GM21526 (cell line): Measurements from ENCODE around the gene COL9A2.

Experiments
- ATAC-seq: cut with Tn5 transposase; IDR thresholded peaks from one replicate; pipeline ENCODE4 v1.9.1; 2021; ENCODE audit warnings: moderate library complexity; ENCODE audit not compliant: unreplicated experiment, low FRiP score

The COL9A2 gene

GRCh38 chr1:40318970-40319621 is 2.0 kb upstream of the COL9A2 start:
- no peak for ATAC-seq

- ATAC-seq = no peak
These were observed 1.4 kb upstream of the COL9A2 start for GRCh38 chr1:40318476-40318875.

GRCh38 chr1:40317394-40318074 is 448 bp upstream of the COL9A2 start:
- ATAC-seq = no peak

- ATAC-seq = no peak
These were observed 1.1 kb downstream of the COL9A2 start for GRCh38 chr1:40315795-40316594.

GRCh38 chr1:40315239-40315794 is 1.8 kb downstream of the COL9A2 start:
- ATAC-seq = peak; percentile 36

- ATAC-seq = no peak
These were observed 2.3 kb downstream of the COL9A2 start for GRCh38 chr1:40314721-40315238.

- ATAC-seq = no peak
These were observed 2.9 kb downstream of the COL9A2 start for GRCh38 chr1:40313958-40314720.

- ATAC-seq = no peak
These were observed 3.6 kb downstream of the COL9A2 start for GRCh38 chr1:40313329-40313957.

- ATAC-seq = no peak
These were observed 4.6 kb downstream of the COL9A2 start for GRCh38 chr1:40312238-40313205.

GRCh38 chr1:40311692-40312091 is 5.4 kb downstream of the COL9A2 start:
- ATAC-seq = no peak

GRCh38 chr1:40310983-40311642 is 6.0 kb downstream of the COL9A2 start:
- no peak for ATAC-seq

- ATAC-seq = no peak
These were observed 7.0 kb downstream of the COL9A2 start for GRCh38 chr1:40310129-40310461.

GRCh38 chr1:40309374-40310128 is 7.5 kb downstream of the COL9A2 start:
- ATAC-seq = no peak

- ATAC-seq = no peak
These were observed 8.9 kb downstream of the COL9A2 start for GRCh38 chr1:40308036-40308727.

GRCh38 chr1:40307186-40307585 is 9.9 kb downstream of the COL9A2 start:
- ATAC-seq = no peak

GRCh38 chr1:40306296-40306695 is 10.8 kb downstream of the COL9A2 start:
- no peak for ATAC-seq

- no peak for ATAC-seq
These were observed 11.2 kb downstream of the COL9A2 start for GRCh38 chr1:40305871-40306270.
